Measurements from ENCODE around the gene SMIM32. TPM values are rescaled to one million over a fixed set of nuclear protein-coding genes. Genes with fewer than 3 reads are reported as not detected.

Gene SMIM32
- total RNA-seq, 1 donor from 2014 or later = 0.30 TPM

DNA sequence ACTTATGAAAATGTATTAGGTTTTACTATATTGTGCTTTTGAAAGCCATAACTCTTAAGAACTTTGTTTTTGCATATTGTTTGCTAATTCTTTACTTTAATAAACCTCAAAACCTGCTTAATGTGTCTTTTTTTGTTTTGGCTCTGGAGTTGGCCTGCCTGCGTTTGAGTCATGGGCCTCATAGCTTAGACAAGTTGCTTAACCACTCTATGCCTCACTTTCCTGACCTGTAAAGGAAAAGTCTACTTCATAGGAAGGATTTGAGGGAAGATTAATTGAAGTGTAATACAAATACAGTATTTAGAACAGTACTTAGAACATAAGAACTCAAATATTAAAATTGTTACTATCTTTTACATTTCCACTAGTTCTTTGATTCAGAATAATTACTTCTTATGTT is 10.3 kb downstream of the SMIM32 start:
- H4K20me1 ChIP-seq (ENCODE audit: insufficient read depth, low read length) = peaks cover 17% of the 10 kb centered on the region
- H3K27me3 Mint-ChIP-seq (ENCODE audit: low read depth, unreplicated experiment) = no peaks in the 10 kb centered on the region
- no peak overlapping the region for H3K4me3 Mint-ChIP-seq (ENCODE audit: unreplicated experiment)

DNA sequence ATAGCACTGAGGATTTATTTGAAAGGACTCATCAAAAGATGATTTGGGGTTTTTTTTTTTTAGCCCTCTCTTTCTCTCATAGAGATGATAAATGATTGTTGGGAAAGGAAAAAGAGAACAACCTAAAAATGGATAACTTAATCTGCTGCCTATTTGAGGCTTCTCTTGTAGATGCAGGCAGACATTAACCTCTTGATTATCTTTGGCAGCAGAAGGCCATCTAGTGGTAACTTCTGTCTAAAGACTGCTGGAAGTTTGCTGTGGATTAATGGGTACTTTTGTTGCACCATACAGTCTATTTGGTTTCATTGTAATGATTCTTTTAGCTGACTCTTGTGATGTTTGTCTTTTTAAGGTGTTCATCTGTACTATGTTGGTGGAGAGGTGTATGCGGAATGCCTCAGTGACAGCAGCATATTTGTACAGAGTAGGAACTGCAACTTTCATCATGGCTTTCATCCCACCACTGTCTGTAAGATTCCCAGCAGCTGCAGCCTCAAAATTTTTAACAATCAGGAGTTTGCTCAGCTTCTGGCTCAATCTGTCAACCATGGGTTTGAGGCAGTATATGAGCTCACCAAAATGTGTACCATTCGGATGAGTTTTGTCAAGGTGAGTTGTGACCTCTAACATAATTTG is 18.8 kb downstream of the SMIM32 start:
- peak; percentile 98 for FAIRE-seq

More for the DNA sequence above, 10.3 kb downstream of the SMIM32 start:
- Mint-ChIP-seq H3K27ac (ENCODE audit: unreplicated experiment) (no peak overlapping the region), H3K9me3 (ENCODE audit: unreplicated experiment) (peaks cover under 1% of the 10 kb centered on the region), H3K4me1 (ENCODE audit: low read depth, unreplicated experiment) (no peaks in the 10 kb centered on the region), H3K36me3 (ENCODE audit: low read depth, unreplicated experiment) (peaks cover 11% of the 10 kb centered on the region)
- Histone ChIP-seq H3K36me3 (ENCODE audit: insufficient read depth, low read length) (peaks cover 5% of the 10 kb centered on the region), H3K9ac (ENCODE audit: low read length) (no peak overlapping the region), H3K4me2 (ENCODE audit: low read length) (no peak overlapping the region), H3K4me1 (ENCODE audit: insufficient read depth, low read length) (no peaks in the 10 kb centered on the region), H3K9me3 (ENCODE audit: insufficient read depth, low read depth, low read length) (no peaks in the 10 kb centered on the region), H3K4me3 (ENCODE audit: insufficient read depth, low read depth, low read length) (no peak overlapping the region), H2AFZ (ENCODE audit: low read depth, low read length) (no peak overlapping the region), H3K27me3 (ENCODE audit: insufficient read depth, low read length) (no peaks in the 10 kb centered on the region), H3K79me2 (ENCODE audit: insufficient read depth, low read length) (no peaks in the 10 kb centered on the region), H3K27ac (ENCODE audit: low read depth, low read length) (no peak overlapping the region)
- no peak for TF ChIP-seq EZH2 (IDR thresholded peaks at IDR 0.05; ENCODE audit: insufficient read depth, low read length)
- TF ChIP-seq, protein P1, sequence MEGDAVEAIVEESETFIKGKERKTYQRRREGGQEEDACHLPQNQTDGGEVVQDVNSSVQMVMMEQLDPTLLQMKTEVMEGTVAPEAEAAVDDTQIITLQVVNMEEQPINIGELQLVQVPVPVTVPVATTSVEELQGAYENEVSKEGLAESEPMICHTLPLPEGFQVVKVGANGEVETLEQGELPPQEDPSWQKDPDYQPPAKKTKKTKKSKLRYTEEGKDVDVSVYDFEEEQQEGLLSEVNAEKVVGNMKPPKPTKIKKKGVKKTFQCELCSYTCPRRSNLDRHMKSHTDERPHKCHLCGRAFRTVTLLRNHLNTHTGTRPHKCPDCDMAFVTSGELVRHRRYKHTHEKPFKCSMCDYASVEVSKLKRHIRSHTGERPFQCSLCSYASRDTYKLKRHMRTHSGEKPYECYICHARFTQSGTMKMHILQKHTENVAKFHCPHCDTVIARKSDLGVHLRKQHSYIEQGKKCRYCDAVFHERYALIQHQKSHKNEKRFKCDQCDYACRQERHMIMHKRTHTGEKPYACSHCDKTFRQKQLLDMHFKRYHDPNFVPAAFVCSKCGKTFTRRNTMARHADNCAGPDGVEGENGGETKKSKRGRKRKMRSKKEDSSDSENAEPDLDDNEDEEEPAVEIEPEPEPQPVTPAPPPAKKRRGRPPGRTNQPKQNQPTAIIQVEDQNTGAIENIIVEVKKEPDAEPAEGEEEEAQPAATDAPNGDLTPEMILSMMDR (IDR thresholded peaks at IDR 0.05; ENCODE audit: insufficient read depth, low read depth, low read length) = no peak
- DNase-seq (ENCODE audit: low read depth) (peak; percentile 35), FAIRE-seq (no peak)

More for the DNA sequence above, 18.8 kb downstream of the SMIM32 start:
- Histone ChIP-seq H3K36me3 (ENCODE audit: insufficient read depth, low read length) (peaks cover 36% of the 10 kb centered on the region), H3K9ac (ENCODE audit: low read length) (no peak overlapping the region), H3K27me3 (ENCODE audit: insufficient read depth, low read length) (no peaks in the 10 kb centered on the region), H3K27ac (ENCODE audit: low read depth, low read length) (no peak overlapping the region), H4K20me1 (ENCODE audit: insufficient read depth, low read length) (peaks cover 23% of the 10 kb centered on the region), H3K9me3 (ENCODE audit: insufficient read depth, low read depth, low read length) (no peaks in the 10 kb centered on the region), H3K4me3 (ENCODE audit: insufficient read depth, low read depth, low read length) (no peak overlapping the region), H3K4me1 (ENCODE audit: insufficient read depth, low read length) (no peaks in the 10 kb centered on the region), H3K79me2 (ENCODE audit: insufficient read depth, low read length) (peaks cover 18% of the 10 kb centered on the region), H3K4me2 (ENCODE audit: low read length) (no peak overlapping the region), H2AFZ (ENCODE audit: low read depth, low read length) (no peak overlapping the region)
- DNase-seq (ENCODE audit: low read depth) = peak; percentile 44
- H3K9me3 Mint-ChIP-seq (ENCODE audit: unreplicated experiment) = no peaks in the 10 kb centered on the region
- H3K36me3 Mint-ChIP-seq (ENCODE audit: low read depth, unreplicated experiment) = peaks cover 6% of the 10 kb centered on the region
- H3K4me3 Mint-ChIP-seq (ENCODE audit: unreplicated experiment) = no peak overlapping the region
- no peaks in the 10 kb centered on the region for H3K4me1 Mint-ChIP-seq (ENCODE audit: low read depth, unreplicated experiment)
- no peak overlapping the region for H3K27ac Mint-ChIP-seq (ENCODE audit: unreplicated experiment)
- no peak for TF ChIP-seq EZH2 (IDR thresholded peaks at IDR 0.05; ENCODE audit: insufficient read depth, low read length)
- TF ChIP-seq, protein P1 (IDR thresholded peaks at IDR 0.05; ENCODE audit: insufficient read depth, low read depth, low read length) = peak; percentile 81
- no peaks in the 10 kb centered on the region for H3K27me3 Mint-ChIP-seq (ENCODE audit: low read depth, unreplicated experiment)
